ELF-1 (cell line): Measurements from ENCODE around the gene RPN2.

Experiments used
- DNase-seq: peaks from one replicate; pipeline ENCODE4 v3.0.0-alpha.2; 2016; ENCODE audit warnings: low read depth, low spot score

Gene RPN2

DNA sequence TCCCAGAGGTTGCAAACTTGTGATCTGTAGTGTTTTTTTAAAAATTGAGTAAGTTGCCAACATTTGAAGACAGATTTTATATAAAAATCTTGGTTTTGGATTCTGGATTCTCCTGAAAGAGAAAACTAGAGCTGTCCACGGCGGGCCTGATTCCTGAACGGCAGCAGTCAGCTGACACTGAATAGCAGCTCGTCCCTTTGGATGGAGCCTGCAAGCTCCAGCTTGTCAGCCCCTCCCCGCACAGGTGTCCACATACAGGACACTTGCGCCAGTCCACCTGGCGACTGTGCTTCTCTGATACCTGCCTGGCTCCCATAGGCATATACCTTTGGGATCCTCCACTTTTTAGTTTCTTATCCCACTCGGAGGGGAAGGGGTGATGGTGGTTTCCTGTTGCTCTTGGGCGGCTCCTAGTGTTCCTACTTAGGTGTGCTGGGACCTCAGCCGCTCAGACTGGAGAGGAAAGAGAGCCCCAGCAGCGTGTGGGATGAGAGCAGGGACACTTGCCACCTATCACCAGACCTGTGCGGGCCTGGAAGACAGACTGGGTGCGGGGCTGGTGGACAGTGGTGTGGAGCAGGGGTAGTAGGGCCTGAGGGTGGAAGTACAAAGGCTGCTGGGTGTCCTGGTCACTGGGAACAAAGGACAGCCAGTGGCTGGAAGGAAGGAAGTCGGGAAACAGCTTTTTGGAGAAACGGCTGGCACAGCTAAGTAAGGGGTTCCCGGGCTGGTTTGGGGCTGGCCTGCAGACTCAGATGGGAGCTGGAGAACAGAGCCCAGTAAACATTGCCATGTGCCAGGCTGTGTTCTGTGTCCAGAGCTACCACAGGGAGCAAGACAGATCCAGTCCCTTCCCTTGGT lies 64.2 kb downstream of the RPN2 start:
- peak; percentile 40 for DNase-seq

DNA sequence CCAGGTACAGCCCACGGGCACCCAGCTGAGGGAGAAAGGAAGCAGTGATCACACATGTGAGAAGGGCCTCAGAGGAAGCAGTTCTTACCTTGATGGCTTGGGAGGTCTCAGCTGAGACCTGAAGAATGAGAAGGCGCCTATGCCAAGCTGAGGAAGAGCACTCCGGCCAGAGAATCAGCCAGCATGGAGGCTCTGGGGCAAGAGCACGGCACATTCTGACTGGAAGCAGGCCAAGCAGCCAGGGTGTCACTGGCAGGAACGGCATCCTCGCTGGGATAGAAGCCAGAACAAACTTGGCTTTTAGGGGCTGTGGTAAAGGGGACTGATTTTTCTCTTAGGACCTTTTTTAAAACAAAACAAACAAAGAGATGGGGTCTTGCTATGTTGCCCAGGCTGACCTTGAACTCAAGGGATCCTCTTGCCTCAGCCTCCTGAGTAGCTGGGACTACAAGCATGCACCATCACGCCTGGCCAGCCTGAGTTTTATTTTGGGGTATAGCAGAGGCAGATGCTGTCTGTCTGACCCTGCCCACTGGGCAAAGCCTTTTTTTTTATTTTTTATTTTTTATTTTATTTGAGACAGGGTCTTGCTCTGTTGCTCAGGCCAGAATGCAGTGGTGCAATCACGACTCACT lies 64.9 kb downstream of the RPN2 start:
- no peak for DNase-seq

DNA sequence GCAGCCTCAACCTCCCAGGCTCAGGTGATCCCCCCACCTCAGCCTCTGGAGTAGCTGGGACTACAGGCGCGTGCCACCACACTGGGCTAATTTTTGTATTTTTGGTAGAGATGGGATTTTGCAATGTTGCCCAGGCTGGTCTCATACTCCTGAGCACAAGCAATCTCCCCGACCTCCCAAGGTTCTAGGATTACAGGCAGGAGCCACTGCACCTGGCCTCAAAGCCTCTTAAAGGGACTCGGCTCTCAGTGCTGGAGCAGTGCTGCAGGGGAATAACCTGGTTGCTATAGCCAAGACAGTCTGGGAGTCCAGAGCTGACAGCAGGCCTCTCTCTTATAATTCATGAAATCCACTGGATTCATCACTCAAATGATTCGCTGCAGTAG lies 65.4 kb downstream of the RPN2 start:
- DNase-seq = no peak

DNA sequence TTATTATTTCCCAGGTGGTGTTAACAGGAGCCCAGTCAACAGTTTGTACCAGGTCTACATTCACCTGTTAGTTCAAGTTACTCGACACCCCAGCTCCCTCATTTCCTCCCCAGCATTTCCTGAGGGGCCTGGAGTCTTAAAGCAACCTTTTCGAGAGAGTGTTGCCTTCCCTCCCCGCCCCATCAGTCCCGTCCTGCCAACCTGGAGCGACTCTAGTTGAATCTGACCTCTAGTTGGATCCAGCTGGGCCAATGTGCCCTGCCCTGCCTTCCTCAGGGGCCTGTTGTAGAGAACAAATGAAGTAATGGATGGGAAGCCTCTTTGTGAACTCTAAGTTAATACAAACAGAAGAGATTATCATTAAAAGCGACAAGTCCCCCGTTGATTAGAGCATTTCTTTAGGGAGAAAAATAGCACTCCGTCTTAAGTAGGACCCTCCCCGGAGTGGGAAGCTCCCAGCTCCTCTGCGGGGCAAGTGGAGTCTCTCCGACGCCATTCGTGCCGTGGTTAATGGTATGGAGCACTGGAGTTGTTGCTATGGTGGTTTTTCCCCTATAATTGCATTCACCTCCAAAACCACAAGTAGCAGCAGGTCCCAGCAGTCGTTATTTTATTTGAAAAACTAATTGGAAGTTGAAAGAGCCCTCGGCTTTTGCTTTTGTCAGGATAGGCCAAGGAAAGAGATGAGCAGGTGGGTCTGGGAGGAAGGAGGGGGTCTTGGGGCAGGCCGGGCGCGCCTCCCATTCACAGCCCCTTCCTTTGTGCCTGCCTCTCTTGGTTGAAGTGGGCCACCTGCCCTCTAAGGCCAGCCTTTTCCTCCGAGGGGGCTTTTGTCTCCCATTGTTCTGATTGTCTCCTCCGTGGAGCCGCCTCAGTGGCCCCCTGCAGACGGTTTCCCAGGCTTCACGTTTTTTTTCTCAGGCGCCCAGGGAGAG lies 66.4 kb downstream of the RPN2 start:
- peak; percentile 30 for DNase-seq

DNA sequence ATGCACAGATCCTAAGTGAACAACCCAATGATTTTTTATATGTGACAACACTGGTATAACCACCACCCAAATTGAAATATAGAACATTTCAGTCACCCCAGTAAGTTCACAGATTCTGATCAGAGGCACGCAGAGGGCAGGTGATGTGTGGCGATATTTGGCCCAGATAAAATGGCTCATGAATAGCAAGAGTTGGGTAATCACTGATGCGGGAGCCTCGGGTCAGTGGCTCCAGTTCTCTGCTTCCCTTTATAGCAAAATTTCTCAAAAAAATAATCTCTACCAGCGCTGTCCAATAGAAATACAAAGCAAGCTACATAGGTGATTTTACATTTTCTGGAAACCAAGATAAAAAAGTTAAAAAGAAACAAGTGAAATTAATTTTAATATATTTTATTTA lies 67.6 kb downstream of the RPN2 start:
- DNase-seq = no peak

DNA sequence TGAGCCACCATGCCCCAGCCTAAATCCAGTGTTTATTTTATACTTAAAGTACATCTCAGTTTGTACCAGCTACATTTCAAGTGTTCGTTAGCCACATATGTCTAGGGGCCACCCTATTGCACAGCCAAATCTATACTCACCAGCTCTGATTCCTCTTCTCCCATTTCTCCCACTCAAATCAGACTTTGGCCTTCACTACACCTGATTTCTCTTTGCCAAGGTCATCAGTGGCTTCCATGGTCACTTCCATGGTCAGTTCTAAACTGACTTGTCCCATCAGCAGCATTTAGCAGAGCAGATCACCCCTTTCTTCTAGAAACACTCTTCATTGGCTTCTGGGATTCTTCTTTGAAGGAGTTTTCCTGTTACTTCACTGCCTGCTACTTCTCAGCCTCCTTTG lies 68.4 kb downstream of the RPN2 start:
- DNase-seq = no peak

DNA sequence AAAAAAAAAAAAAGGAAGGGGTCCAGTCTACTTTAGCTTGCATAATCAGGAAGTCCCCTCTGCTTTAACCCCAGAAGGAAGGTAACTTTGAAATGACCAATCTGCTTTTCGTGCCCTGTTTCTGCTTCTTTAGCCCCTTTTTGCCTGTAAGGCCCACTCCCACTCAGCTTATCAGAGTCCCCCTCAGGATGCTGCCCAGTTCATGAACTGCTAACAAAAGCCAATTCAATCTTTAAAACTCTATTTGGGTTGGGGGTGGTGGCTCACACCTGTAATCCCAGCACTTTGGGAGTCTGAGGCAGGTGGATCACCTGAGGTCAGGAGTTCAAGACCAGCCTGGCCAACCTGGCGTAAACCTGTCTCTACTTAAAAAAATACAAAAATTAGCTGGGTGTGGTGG lies 70.2 kb downstream of the RPN2 start:
- DNase-seq = no peak

DNA sequence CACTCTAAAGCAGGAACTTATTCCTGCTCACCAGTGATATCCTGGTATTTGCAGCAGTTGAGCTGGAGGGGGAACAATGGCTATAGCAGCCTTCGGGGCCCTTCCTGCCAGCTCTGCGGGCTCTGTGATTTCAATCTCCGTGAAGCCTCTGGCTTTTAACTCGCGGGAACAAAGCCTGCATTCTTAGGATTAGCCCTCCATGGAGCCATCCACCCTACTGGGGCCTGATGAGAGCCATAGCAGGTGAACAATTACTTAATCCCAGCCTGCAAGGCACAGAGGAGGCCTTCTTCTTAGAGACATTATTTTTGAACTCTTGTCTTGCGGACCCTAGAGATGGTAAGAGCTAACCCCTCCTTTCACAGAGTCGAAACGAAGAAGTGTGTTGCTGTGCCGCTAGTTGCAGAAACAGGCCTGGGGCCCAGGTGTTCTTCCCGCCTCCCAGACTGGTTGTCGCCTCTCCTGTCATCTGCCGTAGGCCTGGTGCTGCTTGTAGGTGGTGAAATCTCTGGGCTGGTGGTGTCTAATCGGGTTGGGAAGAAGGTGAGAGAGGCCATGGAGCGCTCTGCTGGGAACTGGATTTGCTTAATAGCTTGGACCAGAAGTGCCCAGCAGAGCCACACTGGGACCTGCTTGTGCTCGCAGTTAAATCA lies 72.8 kb downstream of the RPN2 start:
- DNase-seq = peak; percentile 61

DNA sequence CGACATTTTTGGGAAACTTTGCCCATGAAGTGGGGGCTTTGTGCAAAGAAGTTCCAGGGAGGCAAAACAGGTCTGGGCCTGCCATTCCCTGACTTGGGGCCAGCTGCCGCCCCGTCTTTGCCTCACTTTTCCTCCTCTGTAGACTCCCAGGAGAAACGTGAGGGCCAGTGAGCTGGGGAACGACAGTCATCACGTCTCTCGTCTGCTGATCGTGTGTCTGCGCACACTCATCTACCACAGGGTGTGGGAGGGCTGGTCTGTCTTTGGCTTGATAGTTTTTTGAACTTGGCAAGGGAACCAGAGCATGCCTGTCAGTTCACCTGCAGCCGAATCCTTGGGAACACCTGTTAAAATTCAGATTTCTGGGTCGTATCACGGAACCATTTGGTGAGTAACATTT lies 74.0 kb downstream of the RPN2 start:
- DNase-seq = no peak

DNA sequence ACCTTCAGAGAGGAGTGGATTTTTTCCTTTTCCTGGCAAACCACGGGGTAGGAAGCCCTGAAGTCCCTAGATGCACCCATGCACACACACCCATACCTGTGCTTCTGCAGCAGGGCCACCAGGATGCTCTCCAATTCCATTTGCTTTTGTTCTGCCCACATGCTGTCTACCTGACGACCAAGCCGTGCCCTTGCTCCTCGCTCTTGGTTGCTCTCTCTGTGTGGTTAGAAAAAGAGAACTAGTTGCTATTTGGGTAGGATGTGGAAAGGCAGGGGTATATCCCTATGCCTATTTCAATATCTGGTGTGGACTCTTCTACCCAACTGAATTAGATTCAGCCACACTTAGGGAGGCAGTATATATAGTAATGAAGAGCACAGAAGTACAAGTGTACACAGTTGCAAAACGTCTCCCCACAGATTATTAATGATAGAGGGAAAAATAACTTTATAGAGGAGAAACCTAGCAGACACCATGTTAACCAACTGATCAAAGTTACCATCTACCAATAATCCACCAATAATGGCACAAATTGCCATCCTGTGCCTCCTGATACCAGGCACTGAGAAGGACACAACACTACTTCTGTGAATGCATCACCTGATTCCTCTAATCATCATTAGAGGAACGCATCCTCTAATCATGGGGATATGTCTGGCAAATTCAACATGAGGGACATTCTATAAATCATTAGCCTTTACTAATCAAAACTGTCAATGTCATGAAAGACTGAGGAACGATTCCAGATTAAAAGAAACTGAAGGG lies 75.2 kb downstream of the RPN2 start:
- no peak for DNase-seq

DNA sequence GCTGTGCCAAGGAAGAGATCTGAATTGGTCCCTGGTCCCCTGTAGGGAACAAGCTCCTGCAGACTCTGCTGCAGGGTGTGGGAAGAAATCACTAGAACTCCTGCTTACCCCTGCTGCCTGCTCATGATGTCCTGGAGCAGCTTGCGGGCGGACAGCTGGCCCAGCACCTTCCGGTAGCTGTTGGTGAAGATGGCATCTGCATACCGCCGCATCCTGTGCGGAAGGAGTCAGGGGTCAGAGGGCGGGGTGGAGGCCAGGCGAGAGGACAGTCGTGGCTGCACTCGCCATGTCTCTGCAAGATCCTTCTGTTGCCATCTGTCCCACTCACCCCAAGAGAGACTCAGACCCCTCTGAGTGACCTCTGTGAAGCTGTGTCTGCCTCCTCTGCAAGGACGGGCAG lies 77.2 kb downstream of the RPN2 start:
- no peak for DNase-seq

DNA sequence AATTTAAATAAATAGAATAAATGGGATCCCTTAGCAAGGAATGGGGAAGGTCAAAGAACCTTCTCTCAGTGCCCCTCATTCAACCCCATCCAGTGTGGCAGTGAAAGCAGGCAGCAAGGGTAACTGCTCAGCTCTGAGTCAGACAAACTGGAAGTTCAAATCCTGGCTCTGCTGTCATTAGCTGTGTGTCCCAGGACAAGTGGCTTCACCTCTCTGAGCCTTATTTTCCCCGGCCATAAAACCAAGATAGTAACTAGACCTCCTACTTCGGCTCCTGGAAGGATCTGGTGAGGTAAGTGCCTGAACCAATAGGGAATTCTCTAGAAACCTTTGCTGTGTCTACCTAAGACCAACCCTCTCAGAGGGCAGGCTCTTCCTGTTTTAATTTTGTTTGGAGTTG lies 78.4 kb downstream of the RPN2 start:
- no peak for DNase-seq

DNA sequence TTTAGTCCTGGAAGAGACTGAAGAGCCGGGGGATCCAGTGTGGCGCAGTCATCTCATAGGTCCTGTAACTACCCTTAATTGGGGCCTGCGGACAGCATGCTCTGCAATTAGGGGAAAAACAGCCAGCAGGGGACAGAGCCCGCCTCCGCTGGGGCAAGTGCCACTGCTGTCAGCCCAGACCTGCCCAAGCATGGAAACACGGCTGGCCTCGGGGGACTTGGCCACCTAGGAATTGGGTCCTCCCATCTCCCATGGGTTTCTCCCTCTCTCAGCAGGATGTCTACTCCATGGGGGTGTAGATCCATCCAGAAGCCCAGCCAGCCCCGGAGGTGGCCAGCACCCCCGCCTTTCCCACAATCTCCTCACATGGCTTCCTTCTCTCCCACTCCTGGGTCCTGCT lies 78.9 kb downstream of the RPN2 start:
- DNase-seq = peak; percentile 82

DNA sequence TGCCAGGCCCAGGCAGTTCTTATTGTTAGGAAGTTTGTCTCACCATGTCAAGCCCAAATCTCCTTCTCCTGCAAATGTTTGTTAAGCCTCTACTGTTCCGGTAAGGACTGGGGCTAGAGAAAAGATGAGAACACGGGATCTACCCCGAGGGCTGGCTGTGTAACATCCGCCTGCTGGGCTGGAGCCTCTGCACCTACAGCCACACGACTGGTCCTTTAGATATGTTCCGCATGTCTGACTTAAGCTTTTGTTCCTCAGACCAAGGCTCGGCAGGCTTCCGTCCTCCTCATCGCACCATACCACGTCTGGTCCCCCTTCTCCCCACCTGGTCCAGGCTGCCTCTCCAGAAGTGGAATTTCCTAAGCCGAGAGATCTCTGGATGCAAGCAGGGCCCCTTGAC lies 79.9 kb downstream of the RPN2 start:
- DNase-seq = peak; percentile 80

DNA sequence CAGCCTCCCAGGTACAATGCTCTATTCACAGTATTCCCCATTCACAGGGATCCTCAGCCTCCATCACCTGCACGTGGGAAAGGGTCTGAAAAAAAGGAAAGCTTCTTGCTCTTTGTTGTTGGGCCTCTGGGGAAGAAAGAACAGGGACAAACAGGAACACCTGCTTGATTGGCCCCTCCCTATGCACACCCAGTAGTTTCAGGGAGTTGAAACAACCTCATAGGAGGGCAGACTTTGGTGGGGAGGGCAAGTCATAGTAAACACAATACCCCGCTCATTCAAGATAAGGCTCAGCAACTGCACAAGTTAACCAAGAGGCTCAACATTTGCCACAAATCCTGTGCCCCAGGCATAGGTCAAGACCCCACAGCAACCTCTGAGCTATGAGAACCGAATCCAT lies 80.7 kb downstream of the RPN2 start:
- no peak for DNase-seq

DNA sequence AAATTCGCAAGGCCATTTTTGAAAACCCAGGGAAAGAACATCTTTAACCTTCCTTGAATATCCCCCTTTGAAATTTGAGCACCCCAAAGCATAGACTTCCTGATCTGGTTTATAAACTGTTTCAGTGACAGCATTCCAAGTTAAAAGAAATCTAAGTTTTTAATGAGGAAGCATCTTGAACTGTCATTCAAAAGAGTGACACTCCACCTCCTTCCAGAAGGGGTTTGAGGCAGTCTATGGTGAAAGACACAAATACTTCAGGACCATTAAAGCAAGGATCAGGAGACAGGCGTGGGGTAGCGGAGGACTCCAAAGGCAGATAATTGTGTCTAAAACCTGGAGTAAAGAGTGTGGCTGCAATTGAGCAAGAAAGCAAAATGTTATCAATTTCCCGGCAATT lies 81.8 kb downstream of the RPN2 start:
- DNase-seq = no peak

DNA sequence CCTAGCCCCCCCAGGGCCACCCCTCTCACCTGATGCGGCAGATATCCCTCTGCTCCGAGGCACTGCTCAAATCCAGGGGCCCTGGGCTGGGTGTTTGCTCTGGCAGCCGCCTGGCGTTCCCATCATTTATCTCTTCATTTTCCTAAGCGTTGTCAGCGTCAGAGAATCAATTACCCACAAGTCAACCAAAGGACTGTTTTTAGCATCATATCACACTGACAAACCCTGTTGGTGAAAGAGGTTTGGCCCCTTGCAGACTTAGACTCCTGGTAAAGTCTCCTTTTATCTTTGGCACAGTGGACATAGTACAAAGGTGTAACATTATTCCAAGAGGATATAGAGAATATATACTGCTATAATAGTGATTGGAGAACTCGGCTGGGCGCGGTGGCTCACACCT lies 82.6 kb downstream of the RPN2 start, which contains the start of gene GHRH:
Gene GHRH, minus strand, starts transcription at position 101 of the 400 bp plus-strand sequence. CDS start 4,925 bp downstream, outside the sequence.
- no peak for DNase-seq

DNA sequence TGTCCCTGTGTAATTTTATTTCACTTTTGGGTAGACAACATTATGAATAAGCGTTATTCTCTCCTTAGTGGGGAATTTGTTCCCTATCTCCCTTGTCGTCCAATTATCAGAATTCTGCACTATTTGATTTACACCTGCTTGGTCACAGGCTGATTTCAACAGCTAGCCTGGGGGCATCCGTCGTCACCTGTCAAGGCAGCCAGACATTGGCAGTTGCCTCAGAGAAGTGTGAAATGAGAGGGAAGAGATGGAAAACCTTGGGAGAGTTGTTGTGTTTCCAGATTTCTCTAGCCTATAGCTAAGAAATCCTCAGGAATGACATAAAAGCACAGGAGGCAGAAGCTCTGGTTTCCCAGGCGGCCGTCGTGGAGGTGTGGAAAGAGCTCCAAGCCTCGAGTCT lies 83.4 kb downstream of the RPN2 start:
- DNase-seq = peak; percentile 58

DNA sequence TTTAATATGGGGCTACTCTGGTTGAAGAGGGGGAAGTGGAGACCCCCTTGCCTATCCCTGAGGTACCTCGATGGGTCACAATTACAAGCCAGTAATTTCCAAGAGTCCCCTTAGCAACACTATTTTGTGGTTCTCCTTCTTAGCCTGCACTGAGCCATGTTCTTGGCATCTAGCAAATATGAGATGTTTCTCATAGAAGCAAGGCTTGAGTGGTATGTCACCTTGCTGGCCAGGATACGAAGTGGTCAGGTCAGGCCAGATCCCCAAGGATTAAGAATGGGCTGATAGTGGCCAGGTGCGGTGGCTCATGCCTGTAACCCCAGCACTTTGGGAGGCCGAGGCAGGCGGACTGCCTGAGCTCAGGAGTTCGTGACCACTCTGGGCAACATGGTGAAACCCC lies 84.6 kb downstream of the RPN2 start:
- DNase-seq = no peak

DNA sequence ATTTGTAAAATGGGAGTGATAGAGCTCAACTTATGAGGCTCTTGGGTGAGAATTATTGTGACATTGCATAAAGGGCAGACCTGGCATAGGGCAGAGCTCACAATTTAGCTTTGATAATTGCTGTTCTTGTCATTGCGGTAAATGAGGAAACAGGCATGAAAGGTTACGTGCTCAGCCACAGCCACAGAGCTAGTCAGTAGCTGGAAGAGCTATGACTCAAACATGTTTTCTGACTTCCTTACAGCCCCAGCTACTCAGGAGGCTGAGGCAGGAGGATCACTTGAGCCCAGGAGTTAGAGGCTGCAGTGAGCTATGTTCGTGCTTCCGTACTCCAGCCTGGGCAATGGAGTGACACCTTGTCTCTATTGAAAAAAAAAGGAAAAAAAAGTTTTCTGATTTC lies 86.0 kb downstream of the RPN2 start:
- DNase-seq = no peak
